ENCODE measurements around the gene PRCC. TPM values are rescaled to one million over a fixed set of nuclear protein-coding genes. Genes with fewer than 3 reads are reported as not detected.

PRCC gene
- total and polyA plus RNA-seq, 2 of the 13 experiments (the other 11 are each of a cell fraction or from before 2014, with no cell fraction given): 24.2 to 40.5 TPM

- H3K4me1 ChIP-seq (ENCODE audit: insufficient read depth, low read length): peaks cover 51% of the 10 kb centered on the region
- H3K27me3 ChIP-seq (ENCODE audit: control insufficient read depth in 1 of 2, insufficient read depth in 2 of 2, low read length in 2 of 2): no peaks in the 10 kb centered on the region; a peak in 1 of 5 replicates
- POLR2A ChIA-PET: interaction anchor here (0.9 to 3.3 kb wide), 2 partner anchors 17 to 21 kb away, joined by 3 to 27 read pairs; partner anchors contain the start of genes ISG20L2, METTL25B and PRCC
Observed at GRCh38 chr1:156745881-156746280, 21.5 kb upstream of the PRCC start.

GRCh38 chr1:156746406-156746727 lies 21.0 kb upstream of the PRCC start:
- BruUV-seq (replicated peaks): no TSS peak
- DNase-seq (ENCODE audit: low spot score) (no peak), FAIRE-seq (no peak), ATAC-seq (no peak)
- Histone ChIP-seq H3K9ac (ENCODE audit: insufficient read depth, low read depth, low read length) (peak overlapping the region; percentile 100), H3K36me3 (replicated peaks in 1 of 2; ENCODE audit: control insufficient read depth in 1 of 2, insufficient read depth in 2 of 2, low read length in 2 of 2) (peaks cover 10 to 37% of the 10 kb centered on the region in 2 experiments; a peak in 4 of 5 replicates), H3K4me2 (ENCODE audit: low read depth, low read length) (peak overlapping the region; percentile 100), H3K79me2 (ENCODE audit: insufficient read depth, low read length) (peaks cover 66% of the 10 kb centered on the region), H3K27ac (ENCODE audit: extremely low read length, insufficient read depth, low read length) (peak overlapping the region; percentile 100), H2AFZ (ENCODE audit: low read length) (no peak overlapping the region), H3K9me3 (ENCODE audit: low read length) (no peaks in the 10 kb centered on the region), H4K20me1 (ENCODE audit: insufficient read depth, low read length) (peaks cover 13% of the 10 kb centered on the region), H3K4me3 (replicated peaks in 1 of 3; ENCODE audit: insufficient read depth in 1 of 3, low read depth in 2 of 3, low read length in 3 of 3) (peak overlapping the region; percentile 59 to 90 (median 77); a peak in 5 of 6 replicates), H3K27me3 (ENCODE audit: control insufficient read depth in 1 of 2, insufficient read depth in 2 of 2, low read length in 2 of 2) (no peaks in the 10 kb centered on the region; a peak in 1 of 5 replicates), H3K4me1 (ENCODE audit: insufficient read depth, low read length) (peaks cover 49% of the 10 kb centered on the region)
- in situ Hi-C loops (cut with HindIII; ENCODE audit: extremely low pct_ligation_motif_present, low pct_unique_long_range_greater_than_20kb) (no loop called here), intact Hi-C loops (cut with micrococcal nuclease; ENCODE audit: unreplicated experiment) (no loop called here)
- ChIA-PET POLR2A (interaction anchor here (0.9 to 3.3 kb wide), 4 partner anchors 18 to 289 kb away, joined by 3 to 27 read pairs (median 5); partner anchors contain the start of genes ISG20L2, METTL25B and PRCC), CTCF (ENCODE audit: low intra/inter-chr PET ratio, low total read pairs) (no interaction called here)
- 47% methylated on average over 8 of the region's 9 CpGs for WGBS (ENCODE audit: low lambda C conversion rate)
- TF ChIP-seq MTF1 (CRISPR knock-in tag; IDR thresholded peaks at IDR 0.05) (no peak), RAD51 (IDR thresholded peaks at IDR 0.05; ENCODE audit: borderline replicate concordance) (0 out of 2 replicates have a peak, but pooled peaks have one; percentile 33), KLF16 (CRISPR knock-in tag; IDR thresholded peaks at IDR 0.05) (no peak), RNF2 (conservative IDR thresholded peaks at IDR 0.05; ENCODE audit: low read depth) (no peak), GABPA (IDR thresholded peaks at IDR 0.05; ENCODE audit: low read depth, low read length) (no peak), GABPA (CRISPR knock-in tag; IDR thresholded peaks at IDR 0.05; ENCODE audit: low read depth) (no peak), ZNF430 (CRISPR knock-in tag; IDR thresholded peaks at IDR 0.05) (no peak), ZNF501 (CRISPR knock-in tag; IDR thresholded peaks at IDR 0.05) (peak; percentile 52; the same call in 1 of the 2 replicates), ZNF33A (CRISPR knock-in tag; IDR thresholded peaks at IDR 0.05; ENCODE audit: borderline replicate concordance) (no peak), MED8 (CRISPR knock-in tag; IDR thresholded peaks at IDR 0.05; ENCODE audit: insufficient replicate concordance) (peak; percentile 7), ZNF562 (CRISPR knock-in tag; IDR thresholded peaks at IDR 0.05; ENCODE audit: borderline replicate concordance) (no peak), USF2 (IDR thresholded peaks at IDR 0.05; ENCODE audit: low read depth, low read length) (peak; percentile 61), USF2 (CRISPR knock-in tag; IDR thresholded peaks at IDR 0.05; ENCODE audit: borderline replicate concordance) (peak; percentile 47; the same call in 1 of the 2 replicates), MTERF4 (CRISPR knock-in tag; IDR thresholded peaks at IDR 0.05) (no peak)
- TF ChIP-seq, protein P1, sequence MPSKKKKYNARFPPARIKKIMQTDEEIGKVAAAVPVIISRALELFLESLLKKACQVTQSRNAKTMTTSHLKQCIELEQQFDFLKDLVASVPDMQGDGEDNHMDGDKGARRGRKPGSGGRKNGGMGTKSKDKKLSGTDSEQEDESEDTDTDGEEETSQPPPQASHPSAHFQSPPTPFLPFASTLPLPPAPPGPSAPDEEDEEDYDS (CRISPR knock-in tag; IDR thresholded peaks at IDR 0.05): no peak

More at GRCh38 chr1:156745881-156746280, 21.5 kb upstream of the PRCC start:
- WGBS (ENCODE audit: low lambda C conversion rate): 93% methylated on average over 3 of the region's 3 CpGs
- H3K27ac ChIP-seq (ENCODE audit: extremely low read length, insufficient read depth, low read length): peak overlapping the region; percentile 100
- H3K4me3 ChIP-seq (replicated peaks in 1 of 3; ENCODE audit: insufficient read depth in 1 of 3, low read depth in 2 of 3, low read length in 3 of 3): peak overlapping the region; percentile 59 to 90 (median 77); a peak in 4 of 6 replicates
- H3K9me3 ChIP-seq (ENCODE audit: low read length): no peaks in the 10 kb centered on the region
- CTCF ChIA-PET (ENCODE audit: low intra/inter-chr PET ratio, low total read pairs): no interaction called here
- peaks cover 13% of the 10 kb centered on the region for H4K20me1 ChIP-seq (ENCODE audit: insufficient read depth, low read length)
- no TSS peak for BruUV-seq (replicated peaks)
- peaks cover 10 to 37% of the 10 kb centered on the region in 2 experiments; a peak in 4 of 5 replicates for H3K36me3 ChIP-seq (replicated peaks in 1 of 2; ENCODE audit: control insufficient read depth in 1 of 2, insufficient read depth in 2 of 2, low read length in 2 of 2)
- FAIRE-seq (no peak), DNase-seq (ENCODE audit: low spot score) (no peak), ATAC-seq (no peak)
- H3K9ac ChIP-seq (ENCODE audit: insufficient read depth, low read depth, low read length): peak overlapping the region; percentile 100
- TF ChIP-seq ZNF652 (CRISPR knock-in tag; IDR thresholded peaks at IDR 0.05; ENCODE audit: borderline replicate concordance, low read depth) (no peak), RBM22 (optimal IDR thresholded peaks at IDR 0.05; ENCODE audit: low read length) (peak; percentile 11)
- peak overlapping the region; percentile 100 for H3K4me2 ChIP-seq (ENCODE audit: low read depth, low read length)
- no peak overlapping the region for H2AFZ ChIP-seq (ENCODE audit: low read length)
- in situ Hi-C loops (cut with HindIII; ENCODE audit: extremely low pct_ligation_motif_present, low pct_unique_long_range_greater_than_20kb) (no loop called here), intact Hi-C loops (cut with micrococcal nuclease; ENCODE audit: unreplicated experiment) (no loop called here)
- peaks cover 61% of the 10 kb centered on the region for H3K79me2 ChIP-seq (ENCODE audit: insufficient read depth, low read length)
